Activated CD4-positive, alpha-beta T cell treated with anti-CD3 and anti-CD28 coated beads, Interleukin-2, Interleukin-6, amounts not matched to agents 100 ng/mL and 50 ng/mL, durations not matched to agents 16 hours and 8 hours (primary cell): ENCODE measurements around the gene NFIX.
A peak's percentile ranks its signal among the peaks of the same experiment; 100 is the strongest.

Experiments
- DNase-seq: peaks from one replicate; pipeline ENCODE4 v3.0.0-alpha.2; 2020

Gene NFIX

DNA sequence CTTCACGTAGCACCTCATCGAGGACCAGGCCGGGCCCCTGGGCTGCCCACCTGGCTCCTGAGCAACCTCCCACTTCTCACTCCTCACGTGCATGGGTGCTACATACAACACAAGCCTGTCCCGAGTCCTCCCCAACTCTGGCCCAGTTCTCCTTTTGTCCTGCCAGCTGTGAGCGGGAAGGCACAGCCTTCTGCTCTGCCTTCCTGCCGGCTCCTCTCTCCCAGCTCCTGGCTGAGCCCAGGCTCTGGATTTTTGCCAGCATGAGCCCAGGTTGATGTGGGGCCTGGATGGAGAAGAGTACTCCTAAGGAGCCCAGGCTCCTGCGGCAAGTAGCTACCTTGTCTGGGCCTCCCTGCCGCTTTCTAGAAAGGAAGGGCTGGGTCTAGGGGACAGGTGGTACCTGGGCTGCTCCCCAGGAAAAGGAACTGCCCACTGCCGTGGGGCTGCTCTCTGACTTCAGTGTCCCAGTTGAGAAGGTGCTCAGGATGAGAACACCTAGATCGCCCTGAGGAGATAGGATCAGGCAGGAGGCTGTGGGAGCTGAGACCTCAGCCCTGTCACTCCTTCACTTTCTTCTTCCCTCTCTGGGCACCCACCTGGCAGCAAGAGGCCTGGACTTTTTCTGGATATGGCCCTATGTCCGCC is 83.7 kb downstream of the NFIX start:
- DNase-seq: no peak

DNA sequence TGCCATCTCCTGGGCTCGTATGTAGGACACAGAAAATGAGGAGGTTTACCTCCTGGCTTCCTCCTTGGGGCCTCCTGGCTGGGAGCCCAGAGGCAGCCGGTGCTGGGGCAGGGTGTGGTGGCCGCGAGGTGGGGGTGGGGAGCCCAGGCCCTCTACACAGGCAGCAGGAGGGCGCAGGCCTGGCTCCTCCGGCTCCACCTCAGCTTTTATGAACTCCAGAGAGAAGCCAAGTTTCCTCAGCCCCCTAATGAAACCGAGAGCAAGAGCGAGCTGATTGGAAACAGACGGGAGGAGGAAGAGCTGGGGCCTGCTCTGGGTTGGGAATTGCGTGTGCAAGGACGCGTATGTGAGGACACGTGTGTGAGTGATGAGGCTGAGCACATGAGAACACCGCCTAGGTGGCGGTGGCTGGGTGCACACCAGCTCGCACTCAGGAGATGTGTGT is 84.3 kb downstream of the NFIX start:
- no peak for DNase-seq

DNA sequence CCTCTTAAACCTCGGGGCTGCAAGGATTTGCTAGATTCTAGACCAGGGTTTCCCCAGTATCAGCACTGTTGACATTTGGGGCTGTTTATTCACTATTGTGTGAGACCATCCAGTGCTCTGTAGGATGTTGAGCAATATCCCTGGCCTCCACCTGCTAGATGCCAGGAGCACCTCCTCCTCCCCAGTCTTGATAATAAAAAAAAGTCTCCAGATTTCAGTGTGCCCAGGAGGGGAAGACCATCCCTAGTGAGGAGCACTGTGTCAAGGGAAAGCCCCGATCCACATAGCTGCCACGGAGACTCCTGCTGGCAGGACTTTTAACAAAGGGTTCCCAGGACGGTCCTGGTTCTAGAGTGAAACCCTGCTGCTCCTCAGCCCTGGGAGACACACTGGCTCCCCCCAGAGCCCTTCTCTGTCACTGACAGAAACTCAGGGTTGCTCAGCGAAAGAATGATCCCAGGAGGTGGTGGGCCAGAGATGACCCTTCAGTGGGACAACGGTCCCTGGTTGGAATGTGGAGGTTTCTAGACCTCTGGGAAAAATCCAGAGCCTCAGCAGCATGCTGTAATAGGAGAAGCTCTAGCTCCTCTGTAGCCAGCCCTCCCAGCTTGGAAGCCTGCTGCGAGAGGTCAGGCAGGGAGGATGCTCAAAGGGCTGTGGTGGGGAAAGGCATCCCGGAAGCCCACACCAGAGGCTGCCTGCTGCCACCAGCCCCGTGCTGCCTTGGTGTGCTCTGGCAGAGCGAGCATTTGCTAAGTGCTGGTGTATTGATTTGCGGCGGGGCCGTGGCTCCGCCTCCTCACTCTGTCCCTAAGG is 87.1 kb downstream of the NFIX start:
- no peak for DNase-seq

- no peak for DNase-seq
These were observed 87.7 kb downstream of the NFIX start for GRCh38 chr19:13083008-13083404.

DNA sequence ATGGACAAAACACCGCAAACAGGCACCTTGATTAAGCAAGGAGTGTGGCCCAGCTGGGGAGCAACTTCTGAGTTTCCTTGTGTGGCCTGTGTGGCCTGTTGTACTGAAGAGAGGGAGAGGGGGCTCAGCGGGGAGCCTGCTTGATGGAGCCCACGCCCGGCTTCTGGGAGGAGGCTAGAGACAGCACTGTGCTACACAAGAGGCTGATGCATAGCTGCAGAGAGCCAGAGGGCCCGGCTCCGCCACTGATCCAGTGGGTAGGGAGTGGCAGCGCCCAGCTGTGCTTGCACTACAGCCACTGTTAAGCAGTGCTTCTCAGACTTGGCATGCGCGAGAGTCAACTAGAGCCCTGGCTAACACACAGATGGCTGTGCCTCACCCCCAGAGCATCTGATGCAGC is 88.4 kb downstream of the NFIX start:
- DNase-seq: no peak

- no peak for DNase-seq
These were observed 90.4 kb downstream of the NFIX start for GRCh38 chr19:13085666-13086065.

DNA sequence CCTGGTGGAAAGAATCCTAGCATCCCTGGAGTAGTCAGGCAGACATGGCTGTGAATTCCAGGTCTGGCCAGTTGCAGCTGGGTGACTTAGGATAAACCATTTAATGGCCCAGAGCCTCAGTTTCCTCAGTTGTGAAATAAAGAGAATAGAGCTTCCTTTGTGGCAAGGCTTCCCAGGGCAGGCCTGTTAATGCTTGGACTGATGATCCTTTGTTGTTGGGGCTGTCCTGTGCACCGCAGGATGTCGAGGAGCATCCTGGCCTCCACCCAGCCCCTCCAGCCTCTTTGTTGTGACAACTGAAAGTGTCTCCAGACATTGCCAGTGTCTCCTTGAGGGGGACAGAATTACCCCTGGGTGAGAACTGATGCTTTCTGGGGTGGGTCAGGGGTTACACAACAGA is 91.1 kb downstream of the NFIX start:
- DNase-seq: no peak

GRCh38 chr19:13087295-13087694 is 92.0 kb downstream of the NFIX start:
- DNase-seq: no peak

- DNase-seq: no peak
These were observed 92.7 kb downstream of the NFIX start for GRCh38 chr19:13087795-13088537.

GRCh38 chr19:13089139-13089856 is 94.0 kb downstream of the NFIX start:
- DNase-seq: peak; percentile 28

GRCh38 chr19:13089857-13090507 is 94.7 kb downstream of the NFIX start:
- no peak for DNase-seq

DNA sequence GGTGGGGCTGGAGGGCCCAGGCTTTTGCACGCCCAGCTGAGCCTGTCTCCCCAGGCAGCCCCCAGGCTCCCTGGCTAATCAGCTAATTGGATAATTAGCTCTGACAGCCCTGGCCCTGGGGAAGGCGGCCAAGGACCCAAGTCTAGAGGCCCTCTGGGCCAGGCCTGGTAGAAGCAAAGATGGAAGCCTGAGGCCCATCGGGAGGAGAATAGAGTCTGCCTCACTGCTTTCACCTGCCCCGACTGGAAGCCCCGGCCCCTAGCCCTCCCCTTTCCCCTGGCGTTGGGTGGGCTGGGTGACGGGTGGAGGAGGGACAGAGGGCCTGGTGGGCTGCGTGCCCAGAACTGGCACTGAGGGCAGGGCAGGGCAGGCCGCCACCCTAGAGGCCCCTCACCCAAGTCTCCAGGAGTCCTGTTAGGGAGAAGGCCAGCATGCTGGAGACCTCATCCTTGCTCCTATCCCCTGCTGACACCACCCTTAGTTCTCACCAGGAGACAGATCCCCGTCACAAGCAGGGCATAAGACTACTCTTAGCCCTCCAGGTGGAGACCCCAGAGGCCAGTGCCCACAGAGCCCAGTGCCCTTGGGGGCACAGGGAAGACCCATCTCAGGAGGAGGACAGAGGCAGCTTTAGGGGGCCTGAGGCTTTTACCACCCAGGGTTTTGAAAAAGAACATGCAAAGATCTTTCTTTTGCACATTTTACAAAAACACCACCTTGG is 95.4 kb downstream of the NFIX start:
- DNase-seq: no peak

DNA sequence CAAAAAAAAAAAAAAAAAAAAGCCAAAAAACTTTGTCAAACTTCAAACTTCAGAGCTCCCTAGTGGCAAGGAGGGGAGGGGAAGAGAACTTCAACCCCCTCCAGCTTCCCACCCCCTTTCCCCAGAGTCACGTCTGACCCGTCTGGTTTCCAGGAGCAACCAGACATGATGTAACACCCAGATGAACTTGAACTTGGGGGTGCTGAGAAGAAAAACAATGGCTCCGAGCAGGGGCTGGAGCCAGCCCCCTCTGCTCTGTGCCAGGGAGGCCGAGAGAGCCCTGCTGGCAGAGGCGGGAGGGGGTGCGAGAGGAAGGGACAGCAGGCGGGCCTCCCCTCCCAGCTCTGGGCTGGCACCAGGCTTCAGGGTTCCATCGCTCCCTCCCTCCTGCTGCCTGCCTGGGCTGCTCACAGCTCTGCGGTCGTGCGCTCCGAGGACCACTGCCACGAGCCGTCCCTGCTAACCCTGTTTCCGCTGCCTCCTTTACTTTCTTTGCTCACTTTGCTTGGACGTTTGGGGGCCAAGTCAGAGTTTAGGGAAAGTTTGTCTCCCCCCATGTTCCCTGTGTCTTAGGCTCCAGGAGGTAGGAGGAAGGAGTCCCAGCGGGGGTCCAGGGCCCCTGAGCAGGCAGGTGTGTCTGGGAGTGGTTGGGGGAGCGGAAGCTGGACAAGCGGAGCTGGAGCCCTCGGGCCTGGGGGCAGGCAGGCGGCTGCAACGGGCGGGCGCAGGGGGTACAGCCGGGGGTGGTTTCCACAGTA is 96.3 kb downstream of the NFIX start:
- no peak for DNase-seq

- DNase-seq: no peak
These were observed 96.9 kb downstream of the NFIX start for GRCh38 chr19:13092158-13092543.

- DNase-seq: no peak
These were observed 97.4 kb downstream of the NFIX start for GRCh38 chr19:13092606-13093235.

DNA sequence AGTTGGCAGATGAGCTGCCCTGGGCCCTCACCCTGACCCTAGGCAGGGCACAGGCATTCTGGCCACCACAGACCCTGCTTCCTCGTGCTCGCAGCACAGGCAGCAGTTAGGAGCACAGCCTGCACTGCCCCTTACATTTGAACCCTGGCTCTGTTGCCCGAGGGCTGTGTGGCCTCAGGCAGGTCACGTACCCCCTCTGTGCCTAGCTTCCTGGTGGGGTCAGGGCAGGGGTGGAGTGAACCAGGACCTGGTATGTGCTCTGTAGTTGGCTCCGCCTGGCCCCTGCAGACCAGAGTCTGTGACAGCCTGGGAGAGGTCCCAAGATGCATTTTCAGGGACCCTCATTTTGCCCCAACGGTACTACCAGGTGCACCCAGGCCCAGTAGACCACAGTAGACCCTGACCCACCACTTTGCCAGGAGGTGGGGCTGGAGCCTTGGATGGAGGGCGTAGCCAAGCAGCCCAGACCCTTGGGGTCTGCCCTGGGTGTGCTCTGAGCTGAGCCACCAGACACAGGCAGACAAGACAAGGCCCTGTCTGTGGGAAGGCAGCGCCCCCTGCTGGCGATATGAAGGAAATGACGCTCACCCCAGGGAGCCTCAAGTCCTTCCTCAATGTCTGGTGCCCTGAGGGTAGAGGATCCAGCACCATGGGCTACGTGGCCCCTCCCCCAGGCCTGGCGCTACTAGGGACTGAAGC is 98.3 kb downstream of the NFIX start:
- DNase-seq: peak; percentile 86

GRCh38 chr19:13094106-13094504 is 98.8 kb downstream of the NFIX start:
- DNase-seq: no peak

DNA sequence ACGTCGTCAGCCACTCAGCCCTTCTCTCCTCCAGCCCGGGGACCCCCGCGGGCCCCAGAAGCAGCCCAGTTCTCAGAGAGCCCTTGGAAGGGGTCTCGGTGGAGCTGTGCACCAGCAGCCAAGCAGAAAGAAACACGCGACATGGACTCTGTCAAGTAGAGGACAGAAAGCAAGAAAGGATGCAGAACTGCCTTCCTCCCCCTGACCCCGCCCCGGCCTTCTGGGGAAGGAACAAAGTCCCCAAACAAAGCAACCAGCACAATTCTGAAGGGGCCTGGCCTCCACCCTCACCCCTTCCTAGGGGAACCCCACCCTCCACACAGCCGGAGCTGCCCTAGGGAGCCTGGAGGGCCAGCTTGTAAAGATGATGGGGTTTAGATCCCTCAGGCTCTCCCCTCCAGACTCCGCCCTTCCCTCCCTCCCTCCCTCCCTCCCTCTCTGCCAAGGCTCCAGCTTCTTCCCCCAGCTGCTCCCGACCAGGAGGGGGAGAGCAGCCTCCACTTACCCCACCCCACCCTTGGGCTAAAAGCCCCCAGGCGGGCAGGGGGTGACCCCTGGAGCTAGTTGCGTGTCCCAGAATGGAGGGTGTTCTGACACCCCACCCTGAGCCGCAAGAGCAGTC is 99.6 kb downstream of the NFIX start:
- peak; percentile 13 for DNase-seq

- no peak for DNase-seq
These were observed 100.1 kb downstream of the NFIX start for GRCh38 chr19:13095393-13095784.
